ENCODE data around the gene SGMS1.
"Not testable (repeated sequence)": the region's sequence is repeated elsewhere in the genome, so short reads cannot be mapped to it uniquely, and the experiment has no call there.

- TF ChIP-seq, protein P1, sequence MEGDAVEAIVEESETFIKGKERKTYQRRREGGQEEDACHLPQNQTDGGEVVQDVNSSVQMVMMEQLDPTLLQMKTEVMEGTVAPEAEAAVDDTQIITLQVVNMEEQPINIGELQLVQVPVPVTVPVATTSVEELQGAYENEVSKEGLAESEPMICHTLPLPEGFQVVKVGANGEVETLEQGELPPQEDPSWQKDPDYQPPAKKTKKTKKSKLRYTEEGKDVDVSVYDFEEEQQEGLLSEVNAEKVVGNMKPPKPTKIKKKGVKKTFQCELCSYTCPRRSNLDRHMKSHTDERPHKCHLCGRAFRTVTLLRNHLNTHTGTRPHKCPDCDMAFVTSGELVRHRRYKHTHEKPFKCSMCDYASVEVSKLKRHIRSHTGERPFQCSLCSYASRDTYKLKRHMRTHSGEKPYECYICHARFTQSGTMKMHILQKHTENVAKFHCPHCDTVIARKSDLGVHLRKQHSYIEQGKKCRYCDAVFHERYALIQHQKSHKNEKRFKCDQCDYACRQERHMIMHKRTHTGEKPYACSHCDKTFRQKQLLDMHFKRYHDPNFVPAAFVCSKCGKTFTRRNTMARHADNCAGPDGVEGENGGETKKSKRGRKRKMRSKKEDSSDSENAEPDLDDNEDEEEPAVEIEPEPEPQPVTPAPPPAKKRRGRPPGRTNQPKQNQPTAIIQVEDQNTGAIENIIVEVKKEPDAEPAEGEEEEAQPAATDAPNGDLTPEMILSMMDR (IDR thresholded peaks at IDR 0.05) = not testable (repeated sequence)
- not testable (repeated sequence) for TF ChIP-seq POLR2A (IDR thresholded peaks at IDR 0.05)
Measured at GRCh38 chr10:50647350-50647749, 23.6 kb upstream of the SGMS1 start.

All from testis (tissue), 2 donors.